Measurements from ENCODE around the gene MAN2A2.

MAN2A2 gene

GRCh38 chr15:90902840-90903732, at the start of gene MAN2A2:
MAN2A2 (plus strand) TSS chr15:90903302; CDS start chr15:90904208, 906 bp downstream.
- peak; percentile 76 for ATAC-seq (replicated peaks)
- Mint-ChIP-seq H3K4me1 (peaks cover 18 to 35% of the 10 kb centered on the region in 2 donors), H3K27me3 (no peaks in the 10 kb centered on the region), H3K36me3 (peaks cover 26 to 32% of the 10 kb centered on the region in 2 donors), H3K27ac (peak within 1 kb of the TSS; percentile 97), H3K9me3 (no peaks in the 10 kb centered on the region), H3K4me3 (peak within 1 kb of the TSS; percentile 95 to 96)
- DNase-seq: peak; percentile 72

- ATAC-seq (replicated peaks): no peak
- peaks cover 0 to 3% of the 10 kb centered on the region in 2 donors for H3K9me3 Mint-ChIP-seq
- peaks cover 57 to 84% of the 10 kb centered on the region in 2 donors for H3K4me1 Mint-ChIP-seq
- peaks cover 2 to 5% of the 10 kb centered on the region in 2 donors for H3K36me3 Mint-ChIP-seq
- no peak for DNase-seq
- no peak overlapping the region for H3K27ac Mint-ChIP-seq
- no peaks in the 10 kb centered on the region for H3K27me3 Mint-ChIP-seq
- H3K4me3 Mint-ChIP-seq: no peak overlapping the region
These were observed 48.0 kb upstream of the MAN2A2 start for GRCh38 chr15:90855139-90855538.

GRCh38 chr15:90857337-90857736, 45.8 kb upstream of the MAN2A2 start:
- ATAC-seq (replicated peaks) (no peak), DNase-seq (no peak)
- no peaks in the 10 kb centered on the region for H3K9me3 Mint-ChIP-seq
- H3K4me3 Mint-ChIP-seq: no peak overlapping the region
- H3K4me1 Mint-ChIP-seq: peaks cover 43 to 64% of the 10 kb centered on the region in 2 donors
- no peaks in the 10 kb centered on the region for H3K27me3 Mint-ChIP-seq
- H3K27ac Mint-ChIP-seq: no peak overlapping the region
- H3K36me3 Mint-ChIP-seq: no peaks in the 10 kb centered on the region

GRCh38 chr15:90857883-90858443, 45.1 kb upstream of the MAN2A2 start:
- H3K27me3 Mint-ChIP-seq: no peaks in the 10 kb centered on the region
- no peak for DNase-seq
- peaks cover 37 to 59% of the 10 kb centered on the region in 2 donors for H3K4me1 Mint-ChIP-seq
- no peaks in the 10 kb centered on the region for H3K9me3 Mint-ChIP-seq
- H3K36me3 Mint-ChIP-seq: no peaks in the 10 kb centered on the region
- H3K4me3 Mint-ChIP-seq: no peak overlapping the region
- ATAC-seq (replicated peaks): no peak
- H3K27ac Mint-ChIP-seq: no peak overlapping the region

- no peaks in the 10 kb centered on the region for H3K27me3 Mint-ChIP-seq
- peaks cover 35 to 56% of the 10 kb centered on the region in 2 donors for H3K4me1 Mint-ChIP-seq
- H3K9me3 Mint-ChIP-seq: no peaks in the 10 kb centered on the region
- no peaks in the 10 kb centered on the region for H3K36me3 Mint-ChIP-seq
- no peak overlapping the region for H3K4me3 Mint-ChIP-seq
- peak overlapping the region; percentile 89 for H3K27ac Mint-ChIP-seq
- no peak for ATAC-seq (replicated peaks)
- DNase-seq: no peak
These were observed 43.6 kb upstream of the MAN2A2 start for GRCh38 chr15:90859234-90860131.

GRCh38 chr15:90860450-90860849, 42.7 kb upstream of the MAN2A2 start:
- Mint-ChIP-seq H3K9me3 (no peaks in the 10 kb centered on the region), H3K36me3 (no peaks in the 10 kb centered on the region), H3K4me1 (peaks cover 26 to 46% of the 10 kb centered on the region in 2 donors), H3K27ac (no peak overlapping the region), H3K27me3 (no peaks in the 10 kb centered on the region), H3K4me3 (no peak overlapping the region)
- no peak for ATAC-seq (replicated peaks)
- DNase-seq: no peak

GRCh38 chr15:90860942-90861675, 42.0 kb upstream of the MAN2A2 start:
- H3K27ac Mint-ChIP-seq: no peak overlapping the region
- H3K9me3 Mint-ChIP-seq: no peaks in the 10 kb centered on the region
- peaks cover 25 to 39% of the 10 kb centered on the region in 2 donors for H3K4me1 Mint-ChIP-seq
- H3K4me3 Mint-ChIP-seq: no peak overlapping the region
- no peak for DNase-seq
- H3K27me3 Mint-ChIP-seq: no peaks in the 10 kb centered on the region
- ATAC-seq (replicated peaks): no peak
- no peaks in the 10 kb centered on the region for H3K36me3 Mint-ChIP-seq

- no peak for DNase-seq
- no peaks in the 10 kb centered on the region for H3K9me3 Mint-ChIP-seq
- no peak overlapping the region for H3K4me3 Mint-ChIP-seq
- no peaks in the 10 kb centered on the region for H3K36me3 Mint-ChIP-seq
- ATAC-seq (replicated peaks): no peak
- H3K27me3 Mint-ChIP-seq: no peaks in the 10 kb centered on the region
- H3K4me1 Mint-ChIP-seq: peaks cover 15 to 26% of the 10 kb centered on the region in 2 donors
- H3K27ac Mint-ChIP-seq: no peak overlapping the region
These were observed 40.6 kb upstream of the MAN2A2 start for GRCh38 chr15:90862487-90862886.

GRCh38 chr15:90862964-90863778, 39.9 kb upstream of the MAN2A2 start:
- H3K4me1 Mint-ChIP-seq: peaks cover 15 to 25% of the 10 kb centered on the region in 2 donors
- ATAC-seq (replicated peaks): no peak

GRCh38 chr15:90863987-90864386, 39.1 kb upstream of the MAN2A2 start:
- H3K27ac Mint-ChIP-seq: no peak overlapping the region
- no peaks in the 10 kb centered on the region for H3K9me3 Mint-ChIP-seq
- no peak overlapping the region for H3K4me3 Mint-ChIP-seq
- H3K36me3 Mint-ChIP-seq: no peaks in the 10 kb centered on the region
- H3K27me3 Mint-ChIP-seq: no peaks in the 10 kb centered on the region
- peak; percentile 45 to 50 for ATAC-seq (replicated peaks)
- peaks cover 20 to 33% of the 10 kb centered on the region in 2 donors for H3K4me1 Mint-ChIP-seq
- no peak for DNase-seq

More at GRCh38 chr15:90862964-90863778, 39.9 kb upstream of the MAN2A2 start:
- Mint-ChIP-seq H3K27ac (no peak overlapping the region), H3K36me3 (no peaks in the 10 kb centered on the region), H3K9me3 (no peaks in the 10 kb centered on the region), H3K27me3 (no peaks in the 10 kb centered on the region), H3K4me3 (no peak overlapping the region)
- DNase-seq: no peak

- H3K27me3 Mint-ChIP-seq: no peaks in the 10 kb centered on the region
- ATAC-seq (replicated peaks) (no peak), DNase-seq (no peak)
- H3K36me3 Mint-ChIP-seq: no peaks in the 10 kb centered on the region
- H3K4me1 Mint-ChIP-seq: peaks cover 22 to 36% of the 10 kb centered on the region in 2 donors
- no peaks in the 10 kb centered on the region for H3K9me3 Mint-ChIP-seq
- no peak overlapping the region for H3K27ac Mint-ChIP-seq
- H3K4me3 Mint-ChIP-seq: no peak overlapping the region
These were observed 38.6 kb upstream of the MAN2A2 start for GRCh38 chr15:90864507-90864906.

GRCh38 chr15:90865702-90866101, 37.4 kb upstream of the MAN2A2 start:
- no peak overlapping the region for H3K4me3 Mint-ChIP-seq
- DNase-seq (no peak), ATAC-seq (replicated peaks) (no peak)
- no peaks in the 10 kb centered on the region for H3K27me3 Mint-ChIP-seq
- no peaks in the 10 kb centered on the region for H3K36me3 Mint-ChIP-seq
- H3K27ac Mint-ChIP-seq: no peak overlapping the region
- no peaks in the 10 kb centered on the region for H3K9me3 Mint-ChIP-seq
- peaks cover 32 to 42% of the 10 kb centered on the region in 2 donors for H3K4me1 Mint-ChIP-seq

GRCh38 chr15:90866161-90866715, 36.9 kb upstream of the MAN2A2 start:
- H3K27ac Mint-ChIP-seq: peak overlapping the region; percentile 26

More at GRCh38 chr15:90866161-90866715, 36.9 kb upstream of the MAN2A2 start:
- Mint-ChIP-seq H3K36me3 (no peaks in the 10 kb centered on the region), H3K4me1 (peaks cover 32 to 46% of the 10 kb centered on the region in 2 donors), H3K9me3 (no peaks in the 10 kb centered on the region), H3K27me3 (no peaks in the 10 kb centered on the region), H3K4me3 (no peak overlapping the region)
- ATAC-seq (replicated peaks) (no peak), DNase-seq (no peak)
